DMS114 treated with DMSO at 0.1 percent for 48 hours (cell line): ENCODE data around the gene SYT2.

Experiments used
- DNase-seq: peaks from one replicate; lab custom pipeline; 2025; ENCODE audit not compliant: unreplicated experiment; lab: John Stamatoyannopoulos, UW

SYT2 gene

GRCh38 chr1:202706851-202707250 is 3.4 kb downstream of the SYT2 start:
- DNase-seq, result no peak

GRCh38 chr1:202704601-202705000 is 5.7 kb downstream of the SYT2 start:
- DNase-seq, result no peak

GRCh38 chr1:202703191-202703590 is 7.1 kb downstream of the SYT2 start:
- DNase-seq, result no peak

- no peak for DNase-seq
These were observed 8.2 kb downstream of the SYT2 start for GRCh38 chr1:202702088-202702487.

GRCh38 chr1:202701200-202701599 is 9.1 kb downstream of the SYT2 start:
- no peak for DNase-seq

- DNase-seq, result no peak
These were observed 10.2 kb downstream of the SYT2 start for GRCh38 chr1:202700061-202700460.

GRCh38 chr1:202698276-202698675 is 12.0 kb downstream of the SYT2 start:
- DNase-seq, result no peak

GRCh38 chr1:202697038-202697437 is 13.2 kb downstream of the SYT2 start:
- no peak for DNase-seq

GRCh38 chr1:202694314-202694713 is 15.9 kb downstream of the SYT2 start:
- no peak for DNase-seq

GRCh38 chr1:202692959-202693555 is 17.2 kb downstream of the SYT2 start:
- DNase-seq, result no peak

GRCh38 chr1:202691816-202692215 is 18.4 kb downstream of the SYT2 start:
- DNase-seq, result no peak

- DNase-seq, result no peak
These were observed 20.5 kb downstream of the SYT2 start for GRCh38 chr1:202689493-202690342.

- DNase-seq, result no peak
These were observed 21.2 kb downstream of the SYT2 start for GRCh38 chr1:202689082-202689481.

- DNase-seq, result no peak
These were observed 21.9 kb downstream of the SYT2 start for GRCh38 chr1:202688401-202688800.

GRCh38 chr1:202687798-202688197 is 22.5 kb downstream of the SYT2 start:
- no peak for DNase-seq

- DNase-seq, result no peak
These were observed 22.9 kb downstream of the SYT2 start for GRCh38 chr1:202687370-202687769.

- DNase-seq, result no peak
These were observed 24.6 kb downstream of the SYT2 start for GRCh38 chr1:202685641-202686040.

GRCh38 chr1:202684716-202685115 is 25.5 kb downstream of the SYT2 start:
- DNase-seq, result no peak

- no peak for DNase-seq
These were observed 27.2 kb downstream of the SYT2 start for GRCh38 chr1:202683029-202683428.

- no peak for DNase-seq
These were observed 27.8 kb downstream of the SYT2 start for GRCh38 chr1:202682477-202682876.

GRCh38 chr1:202681736-202682420 is 28.4 kb downstream of the SYT2 start:
- no peak for DNase-seq
